ENCODE results near the gene CHURC1. TPM values are rescaled to one million over a fixed set of nuclear protein-coding genes. Genes with fewer than 3 reads are reported as not detected.

CHURC1 gene
- total and polyA plus RNA-seq, 2 experiments from 2014 or later = 42.0 to 218 TPM

- no peak for TF ChIP-seq REST (IDR thresholded peaks at IDR 0.05; ENCODE audit: unreplicated experiment)
- TF ChIP-seq CTCF (conservative IDR thresholded peaks at IDR 0.05; ENCODE audit: low read depth in 2 of 2) = no peak
- TF ChIP-seq EZH2phosphoT487 (IDR thresholded peaks at IDR 0.05; ENCODE audit: unreplicated experiment) = no peak
- no peak for TF ChIP-seq ZNF331 (CRISPR knock-in tag; IDR thresholded peaks at IDR 0.05; ENCODE audit: low read depth)
Measured at GRCh38 chr14:64942531-64943111, 28.4 kb downstream of the CHURC1 start, which contains the start of gene GPX2 (continued).

- no peaks in the 10 kb centered on the region for H3K9me2 ChIP-seq (ENCODE audit: insufficient read depth)
- TF ChIP-seq CTCF (conservative IDR thresholded peaks at IDR 0.05; ENCODE audit: low read depth in 2 of 2) (no peak), CREB1 (CRISPR knock-in tag; IDR thresholded peaks at IDR 0.05; ENCODE audit: low read depth) (no peak), POLR2AphosphoS5 (IDR thresholded peaks at IDR 0.05; ENCODE audit: low read depth) (no peak)
- H3K36me3 Mint-ChIP-seq (ENCODE audit: low read depth) = peaks cover 9% of the 10 kb centered on the region; the same call in 2 of the 3 replicates
- H3K9me3 Mint-ChIP-seq = no peaks in the 10 kb centered on the region
- no peaks in the 10 kb centered on the region for H3K79me2 ChIP-seq (replicated peaks; ENCODE audit: insufficient read depth)
- ATAC-seq (no peak), DNase-seq (ENCODE audit: low spot score) (no peak)
- H3K36me3 ChIP-seq (ENCODE audit: insufficient read depth) = no peaks in the 10 kb centered on the region
- H2AFZ ChIP-seq = no peak overlapping the region
- H3K27ac Mint-ChIP-seq = no peak overlapping the region
- H3K4me1 Mint-ChIP-seq = peaks cover 25% of the 10 kb centered on the region
- 0 out of 2 replicates have a peak overlapping the region, but pooled peaks have one; percentile 24 for H3K27ac ChIP-seq (ENCODE audit: low read depth)
- no peaks in the 10 kb centered on the region for H3F3A ChIP-seq (replicated peaks; ENCODE audit: low read depth)
- no peak overlapping the region for H3K4me3 Mint-ChIP-seq
- peaks cover 3% of the 10 kb centered on the region for H3K27me3 Mint-ChIP-seq (ENCODE audit: insufficient read depth, low read depth, poor library complexity)
- H3K4me3 ChIP-seq = no peak overlapping the region
- H3K4me1 ChIP-seq (ENCODE audit: insufficient read depth) = peaks cover 21% of the 10 kb centered on the region
- no peak overlapping the region for H3K4me2 ChIP-seq
- no peaks in the 10 kb centered on the region for H3K27me3 ChIP-seq (ENCODE audit: insufficient read depth)
- no peaks in the 10 kb centered on the region for H4K20me1 ChIP-seq (replicated peaks; ENCODE audit: insufficient read depth)
Measured at GRCh38 chr14:64943556-64943955, 29.3 kb downstream of the CHURC1 start.
